ENCODE measurements around the gene ADGRV1.
"Not testable (repeated sequence)": the region's sequence is repeated elsewhere in the genome, so short reads cannot be mapped to it uniquely, and the experiment has no call there.

GRCh38 chr5:90924222-90924621 lies 365.6 kb downstream of the ADGRV1 start:
- not testable (repeated sequence) for TF ChIP-seq CTCF, POLR2A (IDR thresholded peaks at IDR 0.05)
